ENCODE measurements around the gene PSMB10. TPM values are rescaled to one million over a fixed set of nuclear protein-coding genes. Genes with fewer than 3 reads are reported as not detected.

PSMB10 gene
- total RNA-seq, 1 donor from 2014 or later, result 55.8 TPM

- no peak for DNase-seq
- intact Hi-C loops (cut with micrococcal nuclease), result no loop called here
Measured at GRCh38 chr16:67885545-67885944, 51.1 kb downstream of the PSMB10 start.

GRCh38 chr16:67884684-67885083 lies 52.0 kb downstream of the PSMB10 start, which contains the start of gene NRN1L:
Gene NRN1L, plus strand, starts transcription at chr16:67884885. Its CDS starts 19 bp downstream, at chr16:67884904.
- no peak for TF ChIP-seq CTCF (IDR thresholded peaks at IDR 0.05; ENCODE audit: borderline replicate concordance)
- H3K9me3 ChIP-seq (replicated peaks), result no peaks in the 10 kb centered on the region
- no peaks in the 10 kb centered on the region for H3K27me3 ChIP-seq (ENCODE audit: low read depth)
- peak within 1 kb of the TSS; percentile 29 for H3K4me3 ChIP-seq
- H3K27ac ChIP-seq (replicated peaks), result peak within 1 kb of the TSS; percentile 93
- intact Hi-C loops (cut with micrococcal nuclease), result no loop called here
- DNase-seq, result peak; percentile 90
- H3K4me1 ChIP-seq, result peaks cover 55% of the 10 kb centered on the region
- peaks cover 47% of the 10 kb centered on the region for H3K36me3 ChIP-seq

More at GRCh38 chr16:67885545-67885944, 51.1 kb downstream of the PSMB10 start:
- no peaks in the 10 kb centered on the region for H3K27me3 ChIP-seq (ENCODE audit: low read depth)
- H3K36me3 ChIP-seq, result peaks cover 39% of the 10 kb centered on the region
- H3K4me1 ChIP-seq, result peaks cover 47% of the 10 kb centered on the region
- H3K27ac ChIP-seq (replicated peaks), result peak overlapping the region; percentile 93
- no peaks in the 10 kb centered on the region for H3K9me3 ChIP-seq (replicated peaks)
- H3K4me3 ChIP-seq, result no peak overlapping the region
- TF ChIP-seq CTCF (IDR thresholded peaks at IDR 0.05; ENCODE audit: borderline replicate concordance), result no peak

Other genes starting within 250 kb of the PSMB10 start
- 11.1 TPM for gene GFOD2, start 217.5 kb downstream of the PSMB10 start, total RNA-seq
- 14.7 TPM for gene RANBP10, start 130.3 kb downstream of the PSMB10 start, total RNA-seq
- 0.49 TPM for gene TSNAXIP1, start 130.0 kb downstream of the PSMB10 start, total RNA-seq
- 31.4 TPM for gene THAP11, start 94.5 kb downstream of the PSMB10 start, total RNA-seq
- 73.6 TPM for gene NUTF2, start 89.9 kb downstream of the PSMB10 start, total RNA-seq
- gene CENPT, start 89.2 kb downstream of the PSMB10 start, total RNA-seq, result 20.2 TPM
- gene EDC4, start 63.8 kb downstream of the PSMB10 start, total RNA-seq, result 33.2 TPM
- 0.49 TPM for gene NRN1L, start 52.0 kb downstream of the PSMB10 start, total RNA-seq
- gene PSKH1, start 43.6 kb downstream of the PSMB10 start, total RNA-seq, result 19.5 TPM
- 0.71 TPM for gene CTRL, start 5.0 kb downstream of the PSMB10 start, total RNA-seq
- 23.2 TPM for gene LCAT, start 7.3 kb upstream of the PSMB10 start, total RNA-seq
- gene SLC12A4, start 31.8 kb upstream of the PSMB10 start, total RNA-seq, result 79.2 TPM
- not detected for gene DPEP3, start 43.6 kb upstream of the PSMB10 start, total RNA-seq
- 0.99 TPM for gene DPEP2, start 62.6 kb upstream of the PSMB10 start, total RNA-seq
- not detected for gene DPEP2NB, start 79.1 kb upstream of the PSMB10 start, total RNA-seq
- 8.9 TPM for gene DDX28, start 86.4 kb upstream of the PSMB10 start, total RNA-seq
- 6.8 TPM for gene DUS2, start 86.4 kb upstream of the PSMB10 start, total RNA-seq
- 20.9 TPM for gene NFATC3, start 148.5 kb upstream of the PSMB10 start, total RNA-seq

Data from left ventricle myocardium inferior (tissue), 1 donor.